Liver (tissue), 9 donors: Measurements from ENCODE around the gene UBE3D. TPM values are rescaled to one million over a fixed set of nuclear protein-coding genes. Genes with fewer than 3 reads are reported as not detected.

Experiments used
- DNase-seq: peaks from one replicate; pipeline ENCODE4 v3.0.0-alpha.2; 2017; ENCODE audit warnings: low spot score
- H3K27ac ChIP-seq, 2 donors: one replicate each; pipeline ENCODE4 v1.7.0; 2013; ENCODE audit warnings: inconsistent platforms in 2 of 2, low read length in 2 of 2, control low read depth in 1 of 2, low read depth in 1 of 2, mild to moderate bottlenecking in 1 of 2
- H3K27me3 ChIP-seq, 4 donors: one replicate each; pipeline versions ENCODE4 v1.6.1 to v1.7.0; 2013; ENCODE audit warnings: low read length in 3 of 4, inconsistent platforms in 1 of 4, mild to moderate bottlenecking in 1 of 4, moderate library complexity in 1 of 4; ENCODE audit not compliant: control insufficient read depth in 4 of 4, insufficient read depth in 4 of 4
- H3K36me3 ChIP-seq, 4 donors: one replicate each; pipeline versions ENCODE4 v1.6.1 to v1.7.0; 2013; ENCODE audit warnings: low read length in 3 of 4, mild to moderate bottlenecking in 3 of 4, low read depth in 1 of 4, moderate library complexity in 1 of 4; ENCODE audit not compliant: control insufficient read depth in 4 of 4, insufficient read depth in 3 of 4
- H3K4me1 ChIP-seq, 4 donors: one replicate each; pipeline versions ENCODE4 v1.6.1 to v1.7.0; 2013; ENCODE audit warnings: low read length in 3 of 4, mild to moderate bottlenecking in 3 of 4, moderate library complexity in 1 of 4; ENCODE audit not compliant: control insufficient read depth in 4 of 4, insufficient read depth in 4 of 4
- H3K4me3 ChIP-seq, 3 donors: one replicate each; pipeline versions ENCODE4 v1.6.1 to v1.7.0; 2013; ENCODE audit warnings: low read length in 3 of 3, control low read depth in 1 of 3, low read depth in 1 of 3, mild to moderate bottlenecking in 1 of 3
- H3K9ac ChIP-seq, 2 donors: one replicate each; pipeline ENCODE4 v1.7.0; 2013; ENCODE audit warnings: low read length in 2 of 2, mild to moderate bottlenecking in 2 of 2, moderate library complexity in 2 of 2, control low read depth in 1 of 2, low read depth in 1 of 2
- H3K9me3 ChIP-seq, 4 donors: one replicate each; pipeline versions ENCODE4 v1.6.1 to v1.7.0; 2013; ENCODE audit warnings: low read length in 3 of 4; ENCODE audit not compliant: control insufficient read depth in 4 of 4
- ATF3 ChIP-seq: IDR thresholded peaks from 2 replicates; pipeline ENCODE4 v1.6.1; 2016; ENCODE audit warnings: antibody characterized with exemption
- EGR1 ChIP-seq, 2 donors: IDR thresholded peaks; 2 replicates each; pipeline ENCODE4 v1.6.1; 2016 to 2018; ENCODE audit warnings: antibody characterized with exemption in 2 of 2, low read depth in 2 of 2
- FOXA1 ChIP-seq: IDR thresholded peaks from 2 replicates; pipeline ENCODE4 v1.6.1; 2016; ENCODE audit warnings: antibody characterized with exemption
- FOXA2 ChIP-seq: IDR thresholded peaks from 2 replicates; pipeline ENCODE4 v1.6.1; 2016; ENCODE audit warnings: antibody characterized with exemption
- GABPA ChIP-seq, 2 donors: IDR thresholded peaks in 1 of 2; conservative IDR thresholded peaks in 1 of 2; 2 replicates each; pipeline ENCODE4 v1.6.1; 2016; ENCODE audit warnings: antibody characterized with exemption in 2 of 2, mild to moderate bottlenecking in 1 of 2, moderate library complexity in 1 of 2
- HNF4A ChIP-seq, 2 donors: conservative IDR thresholded peaks; 2 replicates each; pipeline ENCODE4 v1.6.1; 2016; ENCODE audit warnings: antibody characterized with exemption in 2 of 2, mild to moderate bottlenecking in 2 of 2
- HNF4G ChIP-seq: IDR thresholded peaks from 2 replicates; pipeline ENCODE4 v1.6.1; 2016; ENCODE audit warnings: antibody characterized with exemption
- JUND ChIP-seq, 2 donors: IDR thresholded peaks; 2 replicates each; pipeline ENCODE4 v1.6.1; 2016; ENCODE audit warnings: antibody characterized with exemption in 2 of 2
- NR2F2 ChIP-seq: IDR thresholded peaks from 2 replicates; pipeline ENCODE4 v1.6.1; 2016; ENCODE audit warnings: antibody characterized with exemption
- RAD21 ChIP-seq, 2 donors: IDR thresholded peaks; 2 replicates each; pipeline ENCODE4 v1.6.1; 2016; ENCODE audit warnings: antibody characterized with exemption in 2 of 2, mild to moderate bottlenecking in 2 of 2
- REST ChIP-seq: IDR thresholded peaks from 2 replicates; pipeline ENCODE4 v1.6.1; 2016; ENCODE audit warnings: antibody characterized with exemption, mild to moderate bottlenecking
- RXRA ChIP-seq, 2 donors: IDR thresholded peaks; 2 replicates each; pipeline ENCODE4 v1.6.1; 2017 to 2018; ENCODE audit warnings: antibody characterized with exemption in 2 of 2, mild to moderate bottlenecking in 1 of 2
- SP1 ChIP-seq: IDR thresholded peaks from 2 replicates; pipeline ENCODE4 v1.6.1; 2018; ENCODE audit warnings: antibody characterized with exemption, mild to moderate bottlenecking
- TAF1 ChIP-seq: conservative IDR thresholded peaks from 2 replicates; pipeline ENCODE4 v1.6.1; 2016; ENCODE audit warnings: antibody characterized with exemption, mild to moderate bottlenecking
- YY1 ChIP-seq: IDR thresholded peaks from 2 replicates; pipeline ENCODE4 v1.6.1; 2016; ENCODE audit warnings: antibody characterized with exemption, mild to moderate bottlenecking
- WGBS: extraction: QIAGEN DNeasy Blood & Tissue Kit; methylation state at CpG from one replicate; pipeline ENCODE4 v1.1.7; 2013; 5-methylcytosine and 5-hydroxymethylcytosine counted together
- polyA plus RNA-seq, 2 donors: library from polyadenylated mRNA; stranded (reverse) in 1 of 2; unstranded in 1 of 2; fragments of 200-250 nt in 1 of 2; fragments of >200 nt in 1 of 2; fragmentation: Nextera tagmentation in 1 of 2; extraction: Ambion mirVana in 1 of 2; gene quantifications; one replicate each; pipeline versions ENCODE4 v1.2.1 to v1.2.3, GENCODE V29; 2013 to 2015
- total RNA-seq, 2 donors: library from RNA; depleted of rRNA; stranded (reverse); fragments of >200 nt; gene quantifications; one replicate each; pipeline ENCODE4 v1.2.3, GENCODE V29; 2014
- TF ChIP-seq, protein P1 (sequence below): IDR thresholded peaks from 2 replicates; pipeline ENCODE4 v1.6.1; 2016; ENCODE audit warnings: antibody characterized with exemption
- TF ChIP-seq, protein P2 (sequence below): IDR thresholded peaks from 2 replicates; pipeline ENCODE4 v1.6.1; 2016; ENCODE audit warnings: antibody characterized with exemption
- TF ChIP-seq, protein P3 (sequence below): fragments of 150-350 bp; IDR thresholded peaks from 2 replicates; pipeline ENCODE4 v1.5.1; 2017; ENCODE audit warnings: improper control_type of control experiment, low read depth, low read length; ENCODE audit not compliant: missing input control
- donor health status: healthy.
- donor health status: healthy.
- donor health status: healthy.
- donor health status: healthy.
- donor health status: healthy.

UBE3D gene
- total and polyA plus RNA-seq, 4 donors, result 0.78 to 6.4 (median 1.9) TPM

DNA sequence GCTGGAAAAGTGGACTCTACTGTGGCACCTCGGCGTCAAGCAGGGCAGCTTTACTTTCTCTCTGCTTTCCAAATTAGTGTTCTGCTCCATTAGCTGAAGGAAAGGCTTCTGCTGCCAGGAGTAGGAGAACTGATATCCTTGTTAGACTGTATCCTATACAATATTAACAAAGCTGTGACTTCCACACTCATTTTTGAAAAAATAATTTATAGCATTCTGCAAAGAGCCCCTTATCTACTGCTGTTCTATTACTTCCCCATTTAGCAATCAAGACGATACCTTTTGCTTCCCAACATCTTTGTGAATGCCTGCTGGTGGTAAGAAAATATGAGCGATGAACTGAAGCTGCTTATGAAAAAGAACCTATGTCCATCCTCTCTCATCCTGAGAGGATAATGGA is 151.1 kb downstream of the UBE3D start:
- H3K27ac ChIP-seq, result no peak overlapping the region
- 95% methylated on average over 4 of the region's 4 CpGs for WGBS

More for the DNA sequence above, 151.1 kb downstream of the UBE3D start:
- H3K4me1 ChIP-seq, result no peaks in the 10 kb centered on the region
- H3K9me3 ChIP-seq, result no peaks in the 10 kb centered on the region
- no peaks in the 10 kb centered on the region for H3K36me3 ChIP-seq
- no peak overlapping the region for H3K4me3 ChIP-seq
- DNase-seq, result no peak
- no peak overlapping the region for H3K9ac ChIP-seq
- H3K27me3 ChIP-seq, result no peaks in the 10 kb centered on the region
- no peak for TF ChIP-seq HNF4A (conservative IDR thresholded peaks at IDR 0.05)
- TF ChIP-seq TAF1, result no peak
- no peak for TF ChIP-seq HNF4G
- TF ChIP-seq YY1, result no peak
- TF ChIP-seq, protein P1, sequence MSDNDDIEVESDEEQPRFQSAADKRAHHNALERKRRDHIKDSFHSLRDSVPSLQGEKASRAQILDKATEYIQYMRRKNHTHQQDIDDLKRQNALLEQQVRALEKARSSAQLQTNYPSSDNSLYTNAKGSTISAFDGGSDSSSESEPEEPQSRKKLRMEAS, result no peak
- TF ChIP-seq, protein P2, sequence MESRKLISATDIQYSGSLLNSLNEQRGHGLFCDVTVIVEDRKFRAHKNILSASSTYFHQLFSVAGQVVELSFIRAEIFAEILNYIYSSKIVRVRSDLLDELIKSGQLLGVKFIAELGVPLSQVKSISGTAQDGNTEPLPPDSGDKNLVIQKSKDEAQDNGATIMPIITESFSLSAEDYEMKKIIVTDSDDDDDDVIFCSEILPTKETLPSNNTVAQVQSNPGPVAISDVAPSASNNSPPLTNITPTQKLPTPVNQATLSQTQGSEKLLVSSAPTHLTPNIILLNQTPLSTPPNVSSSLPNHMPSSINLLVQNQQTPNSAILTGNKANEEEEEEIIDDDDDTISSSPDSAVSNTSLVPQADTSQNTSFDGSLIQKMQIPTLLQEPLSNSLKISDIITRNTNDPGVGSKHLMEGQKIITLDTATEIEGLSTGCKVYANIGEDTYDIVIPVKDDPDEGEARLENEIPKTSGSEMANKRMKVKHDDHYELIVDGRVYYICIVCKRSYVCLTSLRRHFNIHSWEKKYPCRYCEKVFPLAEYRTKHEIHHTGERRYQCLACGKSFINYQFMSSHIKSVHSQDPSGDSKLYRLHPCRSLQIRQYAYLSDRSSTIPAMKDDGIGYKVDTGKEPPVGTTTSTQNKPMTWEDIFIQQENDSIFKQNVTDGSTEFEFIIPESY, result no peak
- no peak for TF ChIP-seq ATF3
- no peak for TF ChIP-seq GABPA (IDR thresholded peaks at IDR 0.05 in 1 of 2, conservative IDR thresholded peaks at IDR 0.05 in 1 of 2)
- TF ChIP-seq RXRA (IDR thresholded peaks at IDR 0.05), result no peak
- TF ChIP-seq EGR1 (IDR thresholded peaks at IDR 0.05; ENCODE audit: low read depth in 2 of 2), result no peak
- no peak for TF ChIP-seq JUND (IDR thresholded peaks at IDR 0.05)
- TF ChIP-seq FOXA2, result no peak
- TF ChIP-seq, protein P3, sequence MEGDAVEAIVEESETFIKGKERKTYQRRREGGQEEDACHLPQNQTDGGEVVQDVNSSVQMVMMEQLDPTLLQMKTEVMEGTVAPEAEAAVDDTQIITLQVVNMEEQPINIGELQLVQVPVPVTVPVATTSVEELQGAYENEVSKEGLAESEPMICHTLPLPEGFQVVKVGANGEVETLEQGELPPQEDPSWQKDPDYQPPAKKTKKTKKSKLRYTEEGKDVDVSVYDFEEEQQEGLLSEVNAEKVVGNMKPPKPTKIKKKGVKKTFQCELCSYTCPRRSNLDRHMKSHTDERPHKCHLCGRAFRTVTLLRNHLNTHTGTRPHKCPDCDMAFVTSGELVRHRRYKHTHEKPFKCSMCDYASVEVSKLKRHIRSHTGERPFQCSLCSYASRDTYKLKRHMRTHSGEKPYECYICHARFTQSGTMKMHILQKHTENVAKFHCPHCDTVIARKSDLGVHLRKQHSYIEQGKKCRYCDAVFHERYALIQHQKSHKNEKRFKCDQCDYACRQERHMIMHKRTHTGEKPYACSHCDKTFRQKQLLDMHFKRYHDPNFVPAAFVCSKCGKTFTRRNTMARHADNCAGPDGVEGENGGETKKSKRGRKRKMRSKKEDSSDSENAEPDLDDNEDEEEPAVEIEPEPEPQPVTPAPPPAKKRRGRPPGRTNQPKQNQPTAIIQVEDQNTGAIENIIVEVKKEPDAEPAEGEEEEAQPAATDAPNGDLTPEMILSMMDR, result no peak
- TF ChIP-seq NR2F2, result no peak
- no peak for TF ChIP-seq FOXA1
- no peak for TF ChIP-seq RAD21 (IDR thresholded peaks at IDR 0.05)
- TF ChIP-seq SP1, result no peak
- TF ChIP-seq REST, result no peak
